NCI-H524 treated with DMSO at 0.1 percent for 48 hours (cell line): ENCODE results near the gene ONECUT3.

ENCODE experiments used
- DNase-seq: peaks from one replicate; lab custom pipeline; 2025; lab: John Stamatoyannopoulos, UW

Gene ONECUT3

DNA sequence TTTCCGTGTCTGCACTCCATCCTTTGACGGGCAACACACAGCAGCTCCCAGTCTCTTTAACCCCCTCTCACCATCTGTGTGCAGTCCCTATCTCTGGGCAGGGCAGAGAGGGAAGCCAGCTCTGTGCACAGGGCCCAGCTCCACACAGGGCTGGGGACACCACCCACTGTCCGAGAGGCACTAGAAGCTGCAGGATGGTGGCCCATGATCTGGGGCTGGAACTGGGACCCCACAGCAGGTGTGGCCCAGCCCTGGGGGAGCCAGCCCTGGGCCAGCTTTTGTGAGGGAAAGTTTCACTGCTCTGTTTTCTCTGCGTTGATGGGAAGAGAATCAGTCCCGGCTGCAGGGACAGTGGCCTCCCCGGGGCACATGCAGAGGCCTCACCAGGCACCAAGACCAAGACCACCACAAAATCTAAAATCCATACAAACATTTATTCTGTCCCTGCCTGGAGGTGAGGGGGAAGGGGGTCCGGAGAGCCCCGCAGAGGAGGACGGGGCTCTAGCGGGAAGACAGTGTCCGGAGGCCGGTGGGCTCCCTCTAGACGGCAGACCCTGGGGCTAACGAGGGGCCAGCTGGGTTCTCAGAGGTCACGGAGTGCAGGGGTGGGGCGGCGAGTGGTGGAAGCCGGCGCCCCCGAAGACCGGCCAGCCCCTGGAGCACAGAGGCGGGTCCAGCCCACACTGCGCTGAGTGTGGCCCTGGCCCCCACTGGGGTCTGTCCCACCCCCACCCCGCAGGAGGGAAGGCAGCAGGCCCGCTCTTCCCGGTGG lies 61.7 kb downstream of the ONECUT3 start:
- no peak for DNase-seq

DNA sequence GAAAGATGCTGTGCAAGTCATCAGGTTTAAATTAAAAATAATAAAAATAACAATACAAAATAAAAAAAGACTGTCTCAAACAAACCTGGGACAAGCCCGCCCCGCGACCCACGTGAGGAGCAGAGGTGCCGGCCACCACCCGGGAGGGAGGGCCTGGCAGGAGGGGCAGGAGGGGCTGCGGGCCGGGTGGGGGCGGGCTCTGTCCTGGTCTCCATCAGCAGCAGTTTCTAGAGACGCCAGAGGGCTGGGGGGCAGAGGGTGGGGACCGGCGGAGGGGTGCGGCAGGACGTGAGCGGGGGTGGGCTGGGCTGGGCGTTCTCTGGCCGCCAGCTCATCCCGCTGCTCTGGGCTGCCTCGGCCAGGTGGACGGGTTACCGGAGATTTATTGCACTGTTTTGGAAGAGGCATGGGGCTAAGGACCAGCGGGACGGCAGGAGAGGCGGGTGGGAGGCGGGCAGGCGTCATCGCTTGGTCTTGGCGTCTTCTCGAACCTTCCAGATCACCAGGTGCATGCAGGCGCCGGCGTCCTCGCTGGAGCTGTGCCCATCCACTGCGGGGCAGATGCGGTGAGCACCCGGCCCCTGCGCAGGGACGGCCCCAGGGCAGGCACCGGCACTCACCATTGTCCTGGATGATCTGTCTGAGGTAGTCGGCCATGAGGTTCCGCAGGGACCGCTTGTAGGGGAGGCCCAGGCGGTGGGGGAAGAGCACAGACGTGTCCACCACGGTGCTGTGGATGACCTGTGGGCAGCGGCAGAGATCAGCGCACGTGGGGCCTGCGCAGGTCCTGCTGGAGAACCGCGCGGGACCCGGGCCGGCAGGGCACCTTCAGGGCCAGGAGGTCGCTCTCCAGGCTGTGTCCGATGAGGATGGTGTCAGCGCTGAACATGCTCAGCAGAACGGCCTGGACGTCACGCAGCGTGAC lies 62.6 kb downstream of the ONECUT3 start:
- no peak for DNase-seq

DNA sequence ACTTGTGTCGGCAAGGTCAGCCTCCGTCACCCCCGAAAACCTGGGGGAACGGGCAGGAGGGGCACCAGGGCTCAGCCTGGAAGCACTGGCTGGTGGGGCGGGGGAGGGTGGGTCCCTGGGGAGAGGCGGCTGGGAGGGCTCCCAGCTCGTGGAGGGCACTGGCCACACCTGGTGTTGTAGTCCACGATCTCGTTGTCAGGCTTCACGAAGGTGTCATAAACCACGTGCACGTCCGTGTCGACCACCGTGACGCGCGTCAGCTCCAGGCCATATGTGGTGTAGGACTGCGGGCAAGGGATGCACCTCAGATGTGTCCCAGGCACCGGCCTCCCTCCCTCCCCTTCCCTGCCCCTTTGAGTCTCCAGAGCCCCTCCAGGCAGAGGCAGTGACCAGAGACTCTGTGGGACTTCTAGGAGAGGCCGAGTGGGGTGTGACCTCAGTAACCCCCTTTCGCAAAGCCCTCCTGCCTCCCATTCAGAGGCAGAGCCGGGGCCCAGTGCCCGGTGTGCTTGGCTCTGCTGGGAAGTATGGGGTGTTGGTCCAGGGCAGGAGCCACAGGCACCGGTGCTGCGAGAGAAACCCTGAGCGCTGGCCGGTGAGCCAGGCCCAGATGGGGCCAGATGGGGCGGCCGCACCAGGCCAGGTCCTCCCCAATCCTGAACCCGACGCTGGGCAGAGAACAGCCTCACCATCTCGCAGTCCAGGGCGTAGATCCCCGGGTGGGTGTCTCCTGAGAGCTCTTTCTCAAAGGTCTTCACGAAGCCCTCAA lies 63.4 kb downstream of the ONECUT3 start:
- no peak for DNase-seq

DNA sequence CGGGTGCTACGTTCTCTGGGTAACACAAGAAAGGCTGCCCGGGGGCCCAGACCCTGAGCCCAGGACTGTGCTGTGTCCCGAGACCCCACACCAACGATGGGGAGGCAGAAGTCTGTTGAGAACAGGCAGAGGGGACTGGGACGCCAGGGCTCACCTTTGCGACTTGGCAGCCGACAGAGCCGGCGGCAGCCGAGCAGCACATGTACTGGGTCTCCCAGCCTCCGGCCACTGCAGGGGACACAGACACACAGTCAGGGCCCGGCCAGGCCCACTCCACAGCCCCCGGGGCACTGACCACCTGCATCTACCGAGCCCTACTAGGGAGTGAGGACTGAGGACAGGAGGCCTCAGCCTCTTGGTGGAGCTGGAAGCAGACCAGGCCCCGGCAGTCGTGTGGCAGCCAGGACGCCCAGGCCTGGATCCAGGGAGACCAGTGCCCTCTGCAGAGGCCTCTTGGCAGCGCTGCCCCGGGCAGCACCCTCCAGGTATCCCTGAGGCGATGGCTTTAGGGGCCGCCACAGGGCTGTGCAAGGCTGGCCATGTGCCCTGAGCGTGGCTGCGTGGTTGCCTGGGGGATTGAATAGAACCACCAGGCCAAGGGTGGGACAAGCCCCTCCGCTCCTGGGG lies 64.4 kb downstream of the ONECUT3 start:
- DNase-seq: no peak

DNA sequence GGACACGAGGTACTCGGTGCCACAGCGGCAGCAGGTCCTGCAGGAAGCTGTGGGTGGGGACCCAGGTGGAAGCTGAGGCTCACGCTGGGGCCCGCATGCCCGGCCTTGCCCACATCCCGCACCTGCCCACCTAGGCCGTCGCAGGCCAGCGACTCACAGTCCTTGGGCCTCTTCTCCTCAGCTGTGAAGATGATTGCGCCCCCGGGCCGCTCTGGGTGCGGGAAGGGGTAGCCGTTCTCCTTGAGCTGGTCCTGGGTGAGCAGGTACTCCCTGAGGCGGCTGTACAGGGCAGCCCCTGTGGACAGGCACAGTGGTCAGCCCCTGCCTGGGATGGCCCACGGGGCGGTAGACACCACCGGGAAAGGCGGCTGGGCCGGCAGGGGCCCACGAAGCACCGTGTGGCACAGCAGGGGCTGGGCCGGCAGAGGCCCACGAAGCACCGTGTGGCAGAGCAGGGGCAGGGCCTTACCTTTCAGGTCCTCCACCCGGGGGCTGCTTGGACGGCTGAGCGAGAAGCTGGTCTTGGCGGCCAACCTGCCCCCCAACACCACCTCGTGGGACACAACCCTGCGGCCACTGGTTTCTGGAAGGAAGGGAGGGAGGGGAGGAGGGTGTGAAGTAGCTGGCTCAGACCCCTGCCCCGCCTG lies 65.4 kb downstream of the ONECUT3 start:
- no peak for DNase-seq

DNA sequence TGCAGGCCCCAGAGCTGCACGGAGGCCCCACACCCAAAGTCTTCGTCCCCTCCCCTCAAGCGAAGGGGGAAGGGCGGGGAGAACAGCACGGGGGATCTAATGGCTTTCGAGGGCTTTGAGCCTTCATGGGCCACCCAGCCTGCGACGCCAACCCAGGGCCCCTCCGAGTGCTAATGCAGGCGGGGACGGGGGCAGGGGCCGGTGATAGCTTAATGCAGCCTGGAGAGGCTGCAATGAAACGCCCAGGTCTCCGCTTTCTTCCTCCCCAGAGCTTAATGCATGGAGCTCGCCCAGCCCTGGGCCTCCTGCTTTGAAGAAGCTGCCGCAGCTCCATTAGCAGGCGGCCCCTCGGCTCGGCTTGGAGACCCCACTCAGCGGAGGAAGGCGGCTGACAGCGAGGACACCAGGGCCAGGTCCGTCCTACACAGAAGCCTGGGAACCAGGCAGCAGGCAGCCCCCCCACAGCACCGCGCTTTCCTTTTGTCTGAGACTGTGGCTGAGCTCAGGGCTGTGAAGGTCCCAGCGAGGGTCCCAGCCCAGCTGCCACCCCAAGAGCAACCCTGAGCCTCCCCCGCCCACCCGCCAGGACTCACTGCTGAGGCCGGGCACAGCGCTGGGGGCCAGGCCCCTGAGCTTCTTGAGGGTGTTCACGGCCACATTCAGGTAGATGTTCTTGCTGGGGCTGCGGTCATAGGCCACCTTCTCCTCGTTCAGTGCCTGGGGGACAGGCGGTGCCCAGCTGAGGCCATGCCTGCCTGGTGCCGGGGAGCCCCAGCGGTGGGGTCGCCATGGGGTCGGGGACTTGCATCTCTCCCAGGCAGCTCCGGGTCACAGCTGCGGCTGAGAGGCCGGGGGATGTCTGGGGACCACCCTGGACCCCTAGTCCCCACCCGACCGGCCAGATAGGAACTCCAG lies 66.3 kb downstream of the ONECUT3 start:
- DNase-seq: no peak

DNA sequence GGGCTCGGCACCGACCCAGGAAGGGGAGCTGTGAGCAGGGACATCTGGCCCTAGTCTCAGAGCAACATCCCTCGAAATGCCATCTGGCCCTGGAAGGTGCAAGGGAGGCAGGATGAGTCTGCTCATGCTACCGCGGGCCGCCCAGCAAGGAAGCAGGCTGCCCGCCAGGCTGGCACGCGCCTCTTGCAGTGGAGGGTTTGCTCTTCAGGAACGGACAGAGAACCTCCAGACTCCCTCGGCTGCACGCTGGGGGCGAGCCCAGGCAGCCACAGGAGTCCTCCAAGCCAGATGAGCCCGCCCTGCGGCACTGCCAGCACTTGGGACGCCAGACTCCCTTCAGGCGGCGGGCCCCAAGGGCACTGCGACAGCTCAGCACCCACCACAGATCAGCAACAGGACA lies 68.9 kb downstream of the ONECUT3 start:
- DNase-seq: no peak

DNA sequence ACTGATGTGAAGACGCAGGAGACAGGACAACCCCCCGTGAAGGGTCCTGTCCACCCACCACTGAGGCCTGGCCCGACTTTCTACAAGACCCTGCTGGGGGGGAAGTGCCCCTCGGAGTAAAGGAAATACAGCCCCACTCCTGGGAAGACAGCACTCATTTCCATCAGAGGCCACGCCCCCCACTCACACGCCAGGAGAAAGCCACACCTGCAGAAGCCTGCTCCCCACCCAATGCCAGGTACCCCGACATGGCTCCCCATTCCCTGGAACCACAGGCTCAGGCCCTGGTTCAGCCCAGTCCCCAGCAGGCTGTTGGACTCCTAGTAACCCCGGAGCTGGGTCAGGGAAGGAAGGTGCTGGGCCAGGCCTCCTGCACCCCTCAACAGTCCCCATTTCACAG lies 69.7 kb downstream of the ONECUT3 start:
- no peak for DNase-seq

DNA sequence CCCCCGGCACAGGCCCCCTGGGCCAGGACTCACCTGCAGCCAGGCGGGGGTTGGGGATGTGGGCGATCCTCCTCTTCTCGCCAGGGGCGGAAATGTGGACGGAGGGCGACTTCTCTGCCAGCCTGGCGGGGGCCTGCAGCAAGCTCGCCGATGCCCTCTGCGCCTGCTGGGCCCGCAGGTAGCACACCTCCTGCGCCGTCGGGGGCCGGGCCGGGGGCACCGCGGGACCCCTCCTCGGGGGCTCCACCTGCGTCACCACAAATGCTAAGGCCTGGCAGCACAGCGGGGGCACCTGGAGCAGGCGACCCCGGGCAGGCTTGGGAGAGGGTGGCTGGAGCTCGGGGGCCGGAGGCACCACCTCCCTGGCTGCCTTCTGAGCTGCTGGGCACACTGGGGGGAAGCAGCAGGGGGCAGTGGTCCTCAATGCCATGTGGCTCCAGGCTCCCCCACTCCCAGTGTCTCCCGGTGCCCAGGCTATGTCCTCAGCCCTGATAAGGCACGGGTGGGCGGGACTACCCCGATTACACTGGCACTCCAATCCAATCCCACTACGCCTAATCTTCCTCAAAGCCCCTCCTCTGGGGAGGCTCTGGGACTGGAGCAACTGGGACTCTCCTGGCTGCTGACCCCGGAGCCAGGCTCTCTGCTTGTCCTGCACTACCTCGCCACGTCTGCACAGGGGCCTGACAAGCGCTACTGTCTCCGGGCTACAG lies 70.4 kb downstream of the ONECUT3 start:
- no peak for DNase-seq

DNA sequence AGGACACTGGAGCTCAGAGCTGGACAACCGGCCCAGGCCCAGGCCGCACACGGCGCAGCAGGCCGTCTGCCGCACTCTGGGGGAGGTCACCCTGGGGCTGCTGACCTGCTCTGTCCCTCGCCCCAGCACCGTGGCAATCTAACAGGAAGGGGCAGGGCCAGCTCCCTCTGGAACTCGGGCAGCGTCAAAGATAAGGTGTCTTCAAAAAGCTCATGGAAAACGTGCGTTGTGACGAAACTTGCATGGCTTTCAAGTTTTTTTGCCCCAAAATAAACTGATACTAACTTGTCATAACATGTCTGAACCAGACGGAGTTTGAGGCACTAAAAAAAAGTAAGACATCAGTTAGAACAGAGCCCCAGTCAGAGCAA lies 70.9 kb downstream of the ONECUT3 start:
- DNase-seq: no peak

DNA sequence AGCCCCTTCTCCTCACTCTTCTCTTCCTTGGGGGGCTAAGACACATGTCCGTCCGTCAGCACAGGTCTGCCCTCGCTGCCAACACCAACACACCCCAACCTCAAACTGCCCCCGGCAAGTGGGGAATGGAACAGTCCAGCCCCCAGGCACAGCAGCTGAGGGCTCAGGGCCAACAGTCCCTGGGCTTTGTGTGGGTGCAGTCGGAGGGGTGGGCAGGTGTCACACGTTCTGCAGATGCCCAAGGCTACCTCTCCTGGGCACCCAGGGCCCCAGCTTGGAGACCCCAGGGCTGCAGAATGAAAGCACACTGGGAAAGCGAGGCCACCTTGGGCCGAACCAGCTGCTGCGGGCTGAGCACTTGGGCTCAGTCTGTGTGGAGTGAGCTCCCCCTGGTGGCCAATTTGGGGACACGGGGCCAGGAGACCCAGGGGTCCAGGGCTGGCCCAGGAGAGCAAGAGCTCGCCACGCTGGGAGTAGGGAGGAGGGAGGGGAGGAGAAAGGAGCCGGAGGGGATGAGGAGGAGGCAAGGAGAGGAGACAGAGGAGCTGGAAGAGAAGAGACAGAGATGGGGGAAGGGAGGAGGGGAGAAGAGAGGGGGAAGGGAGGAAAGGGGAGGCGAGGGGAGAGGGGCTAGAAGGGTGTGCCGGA lies 72.7 kb downstream of the ONECUT3 start:
- DNase-seq: no peak

DNA sequence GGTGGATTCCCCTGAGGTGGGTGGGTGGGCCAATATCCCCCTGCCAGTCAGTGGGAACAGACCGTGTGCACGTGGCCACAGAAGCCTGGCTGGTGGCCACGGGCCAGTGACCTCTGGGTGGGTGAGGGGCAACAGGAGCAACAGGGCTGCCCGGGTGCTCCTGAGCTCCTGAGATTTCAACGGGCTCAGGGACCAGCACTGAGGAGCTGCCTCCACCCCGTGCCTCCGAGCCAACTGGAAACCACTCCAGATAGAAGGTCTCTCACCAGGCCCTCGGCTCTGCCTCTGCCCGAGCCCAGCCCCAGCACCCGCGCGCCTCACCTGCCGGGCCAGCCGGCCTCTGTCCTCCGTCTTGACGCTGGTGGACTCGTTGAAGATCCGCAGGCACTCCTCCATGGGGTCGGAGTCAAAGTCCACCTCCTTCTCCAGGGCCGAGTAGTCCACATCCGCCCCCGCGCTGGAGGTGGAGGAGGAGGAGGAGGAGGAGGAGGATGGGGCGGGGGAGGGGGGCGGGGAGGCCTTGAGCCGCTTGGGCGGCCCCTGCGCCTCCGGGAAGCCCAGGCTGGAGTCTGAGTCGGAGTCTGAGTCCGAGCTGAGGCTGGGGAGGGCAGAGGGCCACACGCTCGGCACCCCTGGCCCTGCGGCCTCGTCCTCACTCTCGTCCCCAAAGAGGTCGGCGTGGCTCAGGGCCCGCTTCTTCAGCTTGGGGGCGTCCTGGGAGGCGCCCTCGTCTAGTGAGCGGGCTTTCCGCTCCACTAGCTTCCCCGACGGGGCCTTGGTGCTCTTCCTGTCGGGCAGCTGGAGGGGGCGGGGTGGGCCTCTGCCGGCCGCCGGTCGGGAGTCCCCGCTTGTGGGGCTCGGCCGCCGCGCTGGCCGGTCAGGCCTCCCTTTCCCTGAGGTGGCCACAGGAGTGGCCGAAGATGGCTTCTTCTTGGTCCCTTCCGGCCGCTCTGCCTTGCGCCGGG lies 73.5 kb downstream of the ONECUT3 start:
- no peak for DNase-seq

DNA sequence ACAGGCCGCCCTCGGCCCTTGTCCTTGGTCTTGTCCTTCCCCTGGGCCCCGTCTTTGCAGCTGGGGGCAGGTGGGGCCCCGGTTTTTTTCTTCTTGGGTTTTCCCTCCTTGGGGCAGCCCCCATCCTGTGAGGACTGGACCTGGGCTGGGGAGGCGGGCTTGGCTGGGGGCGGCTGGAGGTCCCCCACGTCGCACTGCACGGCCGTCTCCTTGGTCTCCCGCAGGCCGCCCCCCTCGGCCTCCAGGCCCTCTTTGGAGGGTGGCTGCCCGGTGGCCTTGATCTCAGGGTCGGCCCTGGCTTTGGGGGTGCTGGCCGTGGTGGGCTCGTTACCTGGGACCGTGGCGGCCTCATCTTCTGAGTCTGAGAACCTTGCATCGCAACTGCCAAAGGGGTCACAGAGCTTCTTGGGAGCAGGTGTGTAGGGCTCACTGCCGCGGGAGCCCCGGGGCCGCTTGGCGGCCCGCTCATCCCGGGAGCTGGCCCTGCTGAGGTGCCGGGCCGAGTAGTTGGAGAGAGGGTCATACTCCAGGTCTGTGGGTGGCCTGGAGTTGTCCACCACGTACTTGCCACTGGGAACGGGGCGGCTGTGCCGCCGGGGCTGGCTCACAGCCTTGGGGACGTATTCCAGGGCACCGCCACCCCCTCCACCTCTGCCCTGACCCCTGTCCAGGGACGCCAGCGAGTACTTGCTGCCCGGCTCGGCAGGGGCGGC lies 74.4 kb downstream of the ONECUT3 start:
- DNase-seq: no peak

DNA sequence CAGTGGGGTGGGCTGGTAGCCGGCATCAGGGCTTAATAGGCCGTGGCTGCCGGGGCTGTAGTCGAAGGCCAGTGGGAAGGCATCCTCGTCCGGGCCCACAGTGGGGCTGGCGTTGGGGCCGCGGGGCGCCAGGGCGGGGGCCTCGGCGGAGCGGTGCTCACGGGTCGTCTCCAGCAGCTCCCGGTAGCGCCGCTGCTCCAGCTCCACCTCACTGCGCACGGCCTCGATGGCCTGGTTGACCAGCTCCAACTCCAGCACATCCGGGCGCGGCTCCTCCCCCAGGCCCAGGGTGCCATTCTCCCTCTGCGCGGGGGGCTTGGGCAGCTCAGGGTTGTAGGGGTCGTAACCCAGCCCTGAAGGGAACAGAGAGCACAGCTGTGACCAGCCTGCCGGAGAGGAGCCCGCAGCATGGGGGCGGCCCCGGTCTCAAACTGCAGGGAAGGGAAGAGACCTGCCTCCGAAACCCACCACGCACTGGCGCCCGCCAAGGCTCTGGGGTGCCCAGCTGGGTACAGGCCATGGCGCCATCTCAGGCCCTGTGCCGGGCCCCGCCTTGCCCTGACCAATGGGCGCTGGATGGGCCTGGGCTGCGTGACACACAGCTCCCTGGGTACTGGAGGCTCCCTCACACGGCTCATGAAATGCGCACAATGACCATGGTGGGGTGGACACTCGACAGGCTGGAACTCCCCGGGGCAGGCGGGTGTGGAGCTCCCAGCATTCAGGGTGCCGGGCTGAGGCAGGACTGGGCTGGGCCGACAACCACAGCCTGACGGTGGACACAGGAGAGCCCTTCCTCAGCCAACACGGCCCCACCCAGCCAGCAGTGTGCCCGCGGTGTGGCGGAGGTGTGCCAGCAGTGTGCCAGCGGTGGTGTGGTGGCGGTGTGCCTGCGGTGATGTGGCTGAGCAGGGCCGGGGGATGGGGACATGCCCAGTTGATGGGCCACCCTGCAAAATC lies 75.3 kb downstream of the ONECUT3 start:
- DNase-seq: no peak

DNA sequence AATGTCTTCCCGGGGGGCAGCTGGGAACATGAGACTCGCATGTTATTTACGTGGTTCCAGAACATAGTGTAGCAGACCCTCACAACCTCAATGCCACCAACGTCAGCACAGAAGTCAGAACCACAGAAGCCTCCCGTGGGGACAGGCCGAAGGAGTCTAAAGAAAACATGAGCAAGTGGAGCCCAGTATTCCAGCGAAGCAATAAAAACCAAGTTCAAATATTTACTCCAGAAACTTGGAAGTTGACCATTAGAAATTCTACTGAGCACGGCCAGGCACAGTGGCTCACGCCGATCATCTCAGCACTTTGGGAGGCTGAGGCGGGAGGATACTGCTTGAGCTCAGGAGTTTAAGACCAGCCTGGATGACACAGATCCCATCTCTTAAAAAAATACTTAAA lies 76.7 kb downstream of the ONECUT3 start:
- DNase-seq: no peak

DNA sequence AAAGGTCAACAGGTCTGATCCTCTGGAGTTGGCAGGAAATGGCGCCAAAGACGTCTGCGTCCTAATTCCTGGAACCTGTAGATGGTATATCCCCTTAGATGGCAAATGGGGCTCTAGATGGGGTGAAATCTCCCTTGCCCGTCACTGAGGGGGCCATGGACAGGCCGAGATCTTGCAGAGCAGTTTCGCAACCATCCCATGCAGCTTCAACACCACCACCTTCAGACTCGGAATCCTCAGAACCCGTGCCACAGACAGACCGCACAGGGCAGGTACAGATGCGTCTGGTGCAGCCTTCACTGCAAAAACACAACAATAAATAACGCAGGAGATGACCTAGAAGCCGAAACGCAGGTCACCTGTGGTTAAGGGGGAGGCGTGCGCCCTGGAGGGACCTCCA lies 77.3 kb downstream of the ONECUT3 start:
- DNase-seq: no peak
